ENCODE measurements around the gene CECR2.

The CECR2 gene

GRCh38 chr22:17339095-17339693 is 30.1 kb upstream of the CECR2 start:
- no peaks in the 10 kb centered on the region for H3K9me3 ChIP-seq (ENCODE audit: low read length)
- H2AFZ ChIP-seq (ENCODE audit: low read length): no peak overlapping the region
- H3K4me1 ChIP-seq (ENCODE audit: insufficient read depth, low read length, severe bottlenecking): no peaks in the 10 kb centered on the region
- no peaks in the 10 kb centered on the region for H3K27me3 ChIP-seq (ENCODE audit: insufficient read depth, low read length)
- no peaks in the 10 kb centered on the region for H3K79me2 ChIP-seq (ENCODE audit: insufficient read depth, low read length)
- H3K36me3 ChIP-seq (ENCODE audit: insufficient read depth, low read length): no peaks in the 10 kb centered on the region
- no peaks in the 10 kb centered on the region for H4K20me1 ChIP-seq (ENCODE audit: insufficient read depth, low read length)
- TF ChIP-seq EZH2 (IDR thresholded peaks at IDR 0.05; ENCODE audit: borderline replicate concordance, low read length) (no peak), CTCF (IDR thresholded peaks at IDR 0.05; ENCODE audit: low read length) (no peak)
- no peak overlapping the region for H3K27ac ChIP-seq (ENCODE audit: low read depth, low read length, poor library complexity, severe bottlenecking)
- H3F3A ChIP-seq (ENCODE audit: insufficient read depth, low read length): no peaks in the 10 kb centered on the region
- no peak overlapping the region for H3K4me2 ChIP-seq (ENCODE audit: low read length)
- H3K4me3 ChIP-seq (ENCODE audit: low read depth, low read length, poor library complexity, severe bottlenecking): no peak overlapping the region
- H3K9me2 ChIP-seq (ENCODE audit: low read depth, low read length): no peaks in the 10 kb centered on the region
- no peak overlapping the region for H3K9ac ChIP-seq (ENCODE audit: low read length)

GRCh38 chr22:17342361-17342760 is 26.9 kb upstream of the CECR2 start:
- H3K9me3 ChIP-seq (ENCODE audit: low read length): no peaks in the 10 kb centered on the region
- H3K36me3 ChIP-seq (ENCODE audit: insufficient read depth, low read length): no peaks in the 10 kb centered on the region
- H3K27ac ChIP-seq (ENCODE audit: low read depth, low read length, poor library complexity, severe bottlenecking): no peak overlapping the region
- H3K79me2 ChIP-seq (ENCODE audit: insufficient read depth, low read length): no peaks in the 10 kb centered on the region
- H3K4me1 ChIP-seq (ENCODE audit: insufficient read depth, low read length, severe bottlenecking): no peaks in the 10 kb centered on the region
- H3K9me2 ChIP-seq (ENCODE audit: low read depth, low read length): no peaks in the 10 kb centered on the region
- no peaks in the 10 kb centered on the region for H3F3A ChIP-seq (ENCODE audit: insufficient read depth, low read length)
- H3K9ac ChIP-seq (ENCODE audit: low read length): no peak overlapping the region
- no peaks in the 10 kb centered on the region for H3K27me3 ChIP-seq (ENCODE audit: insufficient read depth, low read length)
- no peak overlapping the region for H3K4me2 ChIP-seq (ENCODE audit: low read length)
- H3K4me3 ChIP-seq (ENCODE audit: low read depth, low read length, poor library complexity, severe bottlenecking): no peak overlapping the region
- H4K20me1 ChIP-seq (ENCODE audit: insufficient read depth, low read length): no peaks in the 10 kb centered on the region
- H2AFZ ChIP-seq (ENCODE audit: low read length): no peak overlapping the region
- TF ChIP-seq EZH2 (IDR thresholded peaks at IDR 0.05; ENCODE audit: borderline replicate concordance, low read length): no peak
- TF ChIP-seq CTCF (IDR thresholded peaks at IDR 0.05; ENCODE audit: low read length): no peak

GRCh38 chr22:17343766-17344165 is 25.5 kb upstream of the CECR2 start:
- no peaks in the 10 kb centered on the region for H3F3A ChIP-seq (ENCODE audit: insufficient read depth, low read length)
- H3K27ac ChIP-seq (ENCODE audit: low read depth, low read length, poor library complexity, severe bottlenecking): no peak overlapping the region
- no peak overlapping the region for H3K4me3 ChIP-seq (ENCODE audit: low read depth, low read length, poor library complexity, severe bottlenecking)
- TF ChIP-seq EZH2 (IDR thresholded peaks at IDR 0.05; ENCODE audit: borderline replicate concordance, low read length) (no peak), CTCF (IDR thresholded peaks at IDR 0.05; ENCODE audit: low read length) (no peak)
- H3K27me3 ChIP-seq (ENCODE audit: insufficient read depth, low read length): no peaks in the 10 kb centered on the region
- H3K79me2 ChIP-seq (ENCODE audit: insufficient read depth, low read length): no peaks in the 10 kb centered on the region
- no peak overlapping the region for H3K4me2 ChIP-seq (ENCODE audit: low read length)
- H3K9me3 ChIP-seq (ENCODE audit: low read length): no peaks in the 10 kb centered on the region
- H3K4me1 ChIP-seq (ENCODE audit: insufficient read depth, low read length, severe bottlenecking): no peaks in the 10 kb centered on the region
- H3K9me2 ChIP-seq (ENCODE audit: low read depth, low read length): no peaks in the 10 kb centered on the region
- H4K20me1 ChIP-seq (ENCODE audit: insufficient read depth, low read length): no peaks in the 10 kb centered on the region
- no peak overlapping the region for H3K9ac ChIP-seq (ENCODE audit: low read length)
- H3K36me3 ChIP-seq (ENCODE audit: insufficient read depth, low read length): no peaks in the 10 kb centered on the region
- no peak overlapping the region for H2AFZ ChIP-seq (ENCODE audit: low read length)
